Right lobe of liver (tissue), 6 donors: ENCODE data around the gene LIX1. TPM values are rescaled to one million over a fixed set of nuclear protein-coding genes. Genes with fewer than 3 reads are reported as not detected.

Experiments used
- ATAC-seq, 4 donors: fragments of 200-7000 bp; cut with Tn5 transposase; one replicate each; pipeline ENCODE4 v1.9.1; 2020; ENCODE audit warnings: mild to moderate bottlenecking in 4 of 4, moderate library complexity in 4 of 4
- DNase-seq, 3 donors: peaks; one replicate each; pipeline ENCODE4 v3.0.0-alpha.2; 2020
- H3K27ac ChIP-seq, 3 donors: fragments of 200-600 bp; one replicate each; pipeline ENCODE4 v1.8.0; 2022
- H3K27me3 ChIP-seq, 2 donors: fragments of 200-600 bp; one replicate each; pipeline ENCODE4 v1.8.0; 2022
- H3K36me3 ChIP-seq, 4 donors: fragments of 200-600 bp; sonication (generic) in 1 of 4; one replicate each; pipeline versions ENCODE4 v1.5.1 to v1.8.0; 2017 to 2022; ENCODE audit warnings: control low read depth in 1 of 4
- H3K4me1 ChIP-seq, 4 donors: fragments of 200-600 bp; sonication (generic) in 1 of 4; one replicate each; pipeline versions ENCODE4 v1.5.1 to v1.8.0; 2017 to 2022; ENCODE audit warnings: control low read depth in 1 of 4
- H3K4me3 ChIP-seq, 3 donors: fragments of 200-600 bp; one replicate each; pipeline ENCODE4 v1.8.0; 2022
- H3K9me3 ChIP-seq, 4 donors: fragments of 200-600 bp; sonication (generic) in 1 of 4; one replicate each; pipeline versions ENCODE4 v1.5.1 to v1.8.0; 2017 to 2022; ENCODE audit warnings: control low read depth in 1 of 4
- CTCF ChIP-seq, 4 donors: fragments of 200-600 bp in 3 of 4; fragments of 450-650 bp in 1 of 4; IDR thresholded peaks; one replicate each; pipeline versions ENCODE4 v1.5.1 to v1.8.0; 2016 to 2022; ENCODE audit warnings: antibody characterized with exemption in 4 of 4, mild to moderate bottlenecking in 2 of 4
- POLR2A ChIP-seq: fragments of 450-650 bp; IDR thresholded peaks from one replicate; pipeline ENCODE4 v1.6.1; 2017; ENCODE audit warnings: antibody characterized with exemption, mild to moderate bottlenecking
- WGBS: methylation state at CpG from one replicate; pipeline ENCODE4 v1.1.6; 2018; ENCODE audit warnings: low coverage, low lambda C conversion rate; ENCODE audit not compliant: insufficient coverage; ENCODE audit errors: missing lambda C conversion rate; 5-methylcytosine and 5-hydroxymethylcytosine counted together
- intact Hi-C, 2 donors: fragments of 100-400 bp; cut with DNase I; formaldehyde crosslinking; loops; one replicate each; pipeline versions ENCODE4 v1.11.2 to v1.14.1; 2022
- total RNA-seq, 6 experiments: library from RNA; depleted of rRNA in 2 of 6; stranded (reverse); fragments of >200 nt in 2 of 6; fragmentation: NEBNext Ultra II Directional in 3 of 6; extraction: Animal tissue kit (Norgen Biotek cat#: 25700) in 3 of 6; gene quantifications; one replicate each; pipeline versions ENCODE4 v1.1.0 to v1.2.4, GENCODE V29; 2016 to 2023
- donor health status: DM: no; HTN: yes; CAD: no.
- donor health status: DM: no; HTN: no; CAD: no.
- donor health status: DM: no; HTN: no; CAD: no.
- donor health status: DM: no; HTN: yes; CAD: no.
- donor health status: DM: no; HTN: yes; CAD: no.

Gene LIX1
- total RNA-seq, 6 experiments from 2014 or later = not detected

DNA sequence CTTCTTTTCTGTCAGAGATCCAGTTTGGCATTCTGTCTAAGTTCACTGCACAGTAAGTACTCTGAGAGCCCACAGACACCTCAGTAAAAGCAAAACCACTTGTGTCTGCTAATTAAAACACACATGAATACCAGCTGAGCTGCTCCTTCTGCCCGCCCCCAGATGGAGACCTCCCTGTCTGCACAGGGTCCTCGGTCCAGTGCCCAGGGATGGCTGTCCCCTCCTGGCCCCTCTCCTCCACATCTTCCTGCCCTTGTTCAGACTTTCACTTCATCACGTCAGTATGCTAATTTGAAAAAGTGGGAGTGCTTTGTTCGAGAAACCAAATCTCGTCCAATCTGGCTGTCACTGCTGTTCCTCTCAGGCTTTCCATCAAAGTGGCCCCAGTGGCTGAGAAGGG lies 43.5 kb downstream of the LIX1 start:
- intact Hi-C loops = no loop called here
- H3K9me3 ChIP-seq = no peaks in the 10 kb centered on the region
- no peak for DNase-seq
- no peaks in the 10 kb centered on the region for H3K27me3 ChIP-seq
- 59% methylated on average over 4 of the region's 5 CpGs for WGBS
- ATAC-seq = no peak
- H3K36me3 ChIP-seq = no peaks in the 10 kb centered on the region
- no peak for TF ChIP-seq POLR2A
- no peak for TF ChIP-seq CTCF (IDR thresholded peaks at IDR 0.05)
- no peaks in the 10 kb centered on the region for H3K4me1 ChIP-seq
- no peak overlapping the region for H3K4me3 ChIP-seq
- H3K27ac ChIP-seq = no peak overlapping the region

DNA sequence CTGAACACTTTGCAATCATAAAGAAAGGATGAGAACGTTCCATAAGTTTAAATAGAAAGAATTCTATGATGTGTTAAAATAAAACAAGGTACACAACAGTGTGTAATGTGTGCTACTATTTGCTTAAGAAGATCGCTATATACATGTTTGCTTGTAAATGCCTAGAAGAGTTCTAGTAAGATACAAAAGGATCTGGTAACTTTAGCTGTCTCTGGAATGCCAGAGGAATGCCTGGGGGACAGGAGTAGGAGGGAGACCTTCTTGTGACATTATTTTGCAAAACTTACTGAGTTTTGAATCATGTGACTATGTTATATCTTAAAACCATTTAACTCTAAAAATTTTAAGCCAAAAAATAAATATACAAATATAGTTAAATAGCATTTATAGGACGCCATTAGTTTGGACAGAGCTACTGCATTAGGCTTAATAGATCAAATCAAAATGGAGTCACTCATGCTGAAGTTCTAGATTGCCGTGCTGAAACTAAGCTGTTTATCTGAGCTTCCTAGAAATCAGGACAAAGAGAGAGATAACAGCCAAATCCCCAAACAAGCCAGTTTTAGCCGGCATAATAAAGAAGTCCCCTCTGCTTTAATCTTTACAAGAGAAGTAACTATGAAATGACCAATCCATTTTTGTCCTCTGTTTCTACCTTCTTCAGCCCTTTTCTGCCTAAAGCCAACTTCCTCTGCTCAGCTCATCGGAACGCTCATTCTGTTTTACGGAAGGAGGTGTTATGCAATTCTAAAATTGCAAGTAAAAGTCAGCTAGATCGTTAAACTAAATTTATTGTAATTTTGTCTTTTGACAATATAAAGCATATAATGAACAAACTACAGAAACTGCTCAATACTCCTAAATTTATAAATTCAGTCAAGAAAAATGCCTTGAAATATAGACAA lies 44.8 kb downstream of the LIX1 start:
- Histone ChIP-seq H3K27ac (no peak overlapping the region), H3K4me1 (no peaks in the 10 kb centered on the region), H3K9me3 (no peaks in the 10 kb centered on the region), H3K27me3 (no peaks in the 10 kb centered on the region), H3K4me3 (no peak overlapping the region), H3K36me3 (no peaks in the 10 kb centered on the region)
- DNase-seq (no peak), ATAC-seq (peak in 1 of 4 donors; percentile 28)
- TF ChIP-seq POLR2A = no peak
- no peak for TF ChIP-seq CTCF (IDR thresholded peaks at IDR 0.05)
- intact Hi-C loops = no loop called here
- 57% methylated on average over 9 of the region's 9 CpGs for WGBS

DNA sequence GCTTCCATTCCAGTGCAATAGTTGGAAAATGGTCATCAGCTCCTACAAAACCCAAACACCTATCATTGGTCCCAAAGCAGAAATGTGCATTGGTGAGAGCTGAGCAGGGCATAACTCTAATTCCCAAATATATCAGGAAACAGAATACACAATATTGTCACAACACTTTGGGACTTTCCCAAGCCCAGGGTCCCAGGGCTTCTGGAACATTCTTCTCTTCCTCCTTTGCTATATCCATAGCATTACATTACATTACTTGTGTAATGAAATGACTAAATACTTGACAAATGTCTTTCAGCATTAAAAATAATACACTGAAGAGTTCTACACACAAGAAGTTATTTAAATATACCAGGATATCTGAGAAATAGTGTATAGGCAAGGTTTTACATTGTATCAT lies 45.6 kb downstream of the LIX1 start:
- Histone ChIP-seq H3K9me3 (no peaks in the 10 kb centered on the region), H3K27me3 (no peaks in the 10 kb centered on the region), H3K4me3 (no peak overlapping the region), H3K4me1 (no peaks in the 10 kb centered on the region), H3K27ac (no peak overlapping the region), H3K36me3 (no peaks in the 10 kb centered on the region)
- intact Hi-C loops = no loop called here
- no peak for ATAC-seq
- no peak for DNase-seq
- TF ChIP-seq CTCF (IDR thresholded peaks at IDR 0.05) (no peak), POLR2A (no peak)

- H3K36me3 ChIP-seq = no peaks in the 10 kb centered on the region
- DNase-seq = no peak
- no peak overlapping the region for H3K4me3 ChIP-seq
- H3K27ac ChIP-seq = no peak overlapping the region
- no peaks in the 10 kb centered on the region for H3K27me3 ChIP-seq
- ATAC-seq = no peak
- TF ChIP-seq CTCF (IDR thresholded peaks at IDR 0.05) = no peak
- TF ChIP-seq POLR2A = no peak
- intact Hi-C loops = no loop called here
- H3K4me1 ChIP-seq = no peaks in the 10 kb centered on the region
- no peaks in the 10 kb centered on the region for H3K9me3 ChIP-seq
- 62% methylated on average over 5 of the region's 5 CpGs for WGBS
These were observed 46.2 kb downstream of the LIX1 start for GRCh38 chr5:97096191-97096590.
